ENCODE measurements around the gene MYO3B. TPM values are rescaled to one million over a fixed set of nuclear protein-coding genes. Genes with fewer than 3 reads are reported as not detected.

The MYO3B gene
- total RNA-seq, 1 experiment from 2014 or later, result 0.63 TPM

GRCh38 chr2:170359466-170359865 lies 181.5 kb downstream of the MYO3B start:
- Histone ChIP-seq H3K4me2 (ENCODE audit: insufficient read depth, insufficient read length, low read length) (no peak overlapping the region), H3K4me1 (ENCODE audit: insufficient read depth, low read length) (peaks cover 6% of the 10 kb centered on the region; the same call in 1 of the 2 replicates)
- H3K9me3 Mint-ChIP-seq, result no peaks in the 10 kb centered on the region

More at GRCh38 chr2:170359466-170359865, 181.5 kb downstream of the MYO3B start:
- H3K36me3 Mint-ChIP-seq (ENCODE audit: insufficient read depth in 1 of 3, low read depth in 3 of 3), result no peaks in the 10 kb centered on the region
- no peak overlapping the region for H3K23ac ChIP-seq (ENCODE audit: insufficient read length, low read depth, low read length)
- no peak overlapping the region for H3K27ac ChIP-seq (ENCODE audit: insufficient read length, low read depth, low read length)
- H4K20me1 ChIP-seq (ENCODE audit: control insufficient read depth, insufficient read depth, insufficient read length), result no peaks in the 10 kb centered on the region
- H3K18ac ChIP-seq (ENCODE audit: insufficient read length, low read depth, low read length), result no peak overlapping the region
- H3K9ac ChIP-seq (ENCODE audit: extremely low read depth, insufficient read length, low read length), result no peak overlapping the region
- H2BK5ac ChIP-seq (ENCODE audit: insufficient read length, low read length), result no peak overlapping the region
- WGBS (ENCODE audit: extremely low coverage, insufficient read length, low lambda C conversion rate), result no CpG with 5 or more reads among the region's 3 CpGs
- no peak overlapping the region for H3K27ac Mint-ChIP-seq
- H3K27me3 ChIP-seq (ENCODE audit: insufficient read depth, low read length), result no peaks in the 10 kb centered on the region
- H3K4me3 Mint-ChIP-seq, result no peak overlapping the region
- H2BK12ac ChIP-seq (ENCODE audit: insufficient read length, low read depth, low read length), result no peak overlapping the region
- no peak overlapping the region for H2AK5ac ChIP-seq (ENCODE audit: insufficient read length, low read length)
- no peak overlapping the region for H3K14ac ChIP-seq (ENCODE audit: insufficient read depth, low read length)
- no peak overlapping the region for H3K4ac ChIP-seq (ENCODE audit: low read depth, low read length)
- H4K91ac ChIP-seq (ENCODE audit: insufficient read length, low read depth, low read length), result no peak overlapping the region
- H3K23me2 ChIP-seq (ENCODE audit: insufficient read length, low read depth, low read length, poor library complexity, severe bottlenecking), result no peaks in the 10 kb centered on the region
- no peaks in the 10 kb centered on the region; the same call in 1 of the 2 replicates for H3K27me3 Mint-ChIP-seq (ENCODE audit: low read depth)
- no peak overlapping the region for H2BK20ac ChIP-seq (ENCODE audit: low read depth, low read length, poor library complexity, severe bottlenecking)
- TF ChIP-seq, protein P1, sequence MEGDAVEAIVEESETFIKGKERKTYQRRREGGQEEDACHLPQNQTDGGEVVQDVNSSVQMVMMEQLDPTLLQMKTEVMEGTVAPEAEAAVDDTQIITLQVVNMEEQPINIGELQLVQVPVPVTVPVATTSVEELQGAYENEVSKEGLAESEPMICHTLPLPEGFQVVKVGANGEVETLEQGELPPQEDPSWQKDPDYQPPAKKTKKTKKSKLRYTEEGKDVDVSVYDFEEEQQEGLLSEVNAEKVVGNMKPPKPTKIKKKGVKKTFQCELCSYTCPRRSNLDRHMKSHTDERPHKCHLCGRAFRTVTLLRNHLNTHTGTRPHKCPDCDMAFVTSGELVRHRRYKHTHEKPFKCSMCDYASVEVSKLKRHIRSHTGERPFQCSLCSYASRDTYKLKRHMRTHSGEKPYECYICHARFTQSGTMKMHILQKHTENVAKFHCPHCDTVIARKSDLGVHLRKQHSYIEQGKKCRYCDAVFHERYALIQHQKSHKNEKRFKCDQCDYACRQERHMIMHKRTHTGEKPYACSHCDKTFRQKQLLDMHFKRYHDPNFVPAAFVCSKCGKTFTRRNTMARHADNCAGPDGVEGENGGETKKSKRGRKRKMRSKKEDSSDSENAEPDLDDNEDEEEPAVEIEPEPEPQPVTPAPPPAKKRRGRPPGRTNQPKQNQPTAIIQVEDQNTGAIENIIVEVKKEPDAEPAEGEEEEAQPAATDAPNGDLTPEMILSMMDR (conservative IDR thresholded peaks at IDR 0.05), result no peak
- no peak overlapping the region for H4K8ac ChIP-seq (replicated peaks; ENCODE audit: insufficient read length, low read depth, low read length)
- no peaks in the 10 kb centered on the region for H3K79me1 ChIP-seq (ENCODE audit: insufficient read depth, low read depth, low read length, poor library complexity, severe bottlenecking)
- H2AFZ ChIP-seq (ENCODE audit: low read length), result no peak overlapping the region
- no peak overlapping the region for H2BK120ac ChIP-seq (ENCODE audit: low read depth, low read length, poor library complexity, severe bottlenecking)
- no peak for DNase-seq
- no peak overlapping the region for H2BK15ac ChIP-seq (ENCODE audit: low read depth, low read length)
- no peaks in the 10 kb centered on the region for H3K9me3 ChIP-seq (ENCODE audit: control insufficient read depth, low read depth, low read length)
- no peak overlapping the region for H3T11ph ChIP-seq (ENCODE audit: low read length)
- H4K5ac ChIP-seq (ENCODE audit: insufficient read length, low read depth, low read length), result no peak overlapping the region
- peaks cover 38 to 45% of the 10 kb centered on the region in 2 experiments for H3K4me1 Mint-ChIP-seq
- no peaks in the 10 kb centered on the region for H3K79me2 ChIP-seq (ENCODE audit: insufficient read depth, low read length)
- no peak overlapping the region for H3K56ac ChIP-seq (ENCODE audit: insufficient read length, low read depth, low read length)

Data from H9 (cell line).